Central memory CD8-positive, alpha-beta T cell (primary cell): ENCODE measurements around the gene STT3B.
"Not testable (repeated sequence)": the region's sequence is repeated elsewhere in the genome, so short reads cannot be mapped to it uniquely, and the experiment has no call there.

ENCODE experiments used
- ATAC-seq: fragments of 150-1000 bp; cut with Tn5 transposase; replicated peaks from 2 replicates; pipeline ENCODE4 v1.10.0; 2022; ENCODE audit warnings: mild to moderate bottlenecking, moderate FRiP score, moderate number of reproducible peaks; ENCODE audit not compliant: poor library complexity, severe bottlenecking; ENCODE audit errors: extremely low read depth
- DNase-seq, 2 donors: peaks; one replicate each; pipeline ENCODE4 v3.0.0; 2021; ENCODE audit warnings: low spot score in 2 of 2
- H3K27ac Mint-ChIP-seq: one replicate; pipeline ENCODE4 v1.8.0; 2022; ENCODE audit warnings: low read depth, mild to moderate bottlenecking, moderate library complexity, mixed read lengths
- H3K27me3 Mint-ChIP-seq: one replicate; pipeline ENCODE4 v1.8.0; 2022; ENCODE audit warnings: mixed read lengths
- H3K36me3 Mint-ChIP-seq: one replicate; pipeline ENCODE4 v1.8.0; 2022; ENCODE audit warnings: mild to moderate bottlenecking, moderate library complexity, mixed read lengths; ENCODE audit not compliant: insufficient read depth
- H3K4me1 Mint-ChIP-seq: one replicate; pipeline ENCODE4 v1.8.0; 2022; ENCODE audit warnings: mixed read lengths
- H3K4me3 Mint-ChIP-seq: one replicate; pipeline ENCODE4 v1.8.0; 2022; ENCODE audit warnings: mild to moderate bottlenecking, moderate library complexity, mixed read lengths
- H3K9me3 Mint-ChIP-seq: one replicate; pipeline ENCODE4 v1.8.0; 2022; ENCODE audit warnings: mixed read lengths

STT3B gene

GRCh38 chr3:31504230-31504629 is 28.5 kb upstream of the STT3B start:
- Mint-ChIP-seq H3K9me3 (no peaks in the 10 kb centered on the region), H3K27me3 (no peaks in the 10 kb centered on the region), H3K36me3 (no peaks in the 10 kb centered on the region), H3K4me1 (peaks cover 52% of the 10 kb centered on the region), H3K27ac (no peak overlapping the region), H3K4me3 (no peak overlapping the region)
- DNase-seq: no peak
- ATAC-seq: no peak

GRCh38 chr3:31505371-31506048 is 27.2 kb upstream of the STT3B start:
- DNase-seq (no peak), ATAC-seq (no peak)
- peaks cover 58% of the 10 kb centered on the region for H3K4me1 Mint-ChIP-seq
- no peak overlapping the region for H3K4me3 Mint-ChIP-seq
- H3K27me3 Mint-ChIP-seq: no peaks in the 10 kb centered on the region
- H3K36me3 Mint-ChIP-seq: no peaks in the 10 kb centered on the region
- no peak overlapping the region for H3K27ac Mint-ChIP-seq
- H3K9me3 Mint-ChIP-seq: no peaks in the 10 kb centered on the region

- not testable (repeated sequence) for ATAC-seq
- H3K4me1 Mint-ChIP-seq: peaks cover 58% of the 10 kb centered on the region
Observed at GRCh38 chr3:31506515-31506914, 26.2 kb upstream of the STT3B start.

GRCh38 chr3:31508452-31509146 is 24.1 kb upstream of the STT3B start:
- H3K36me3 Mint-ChIP-seq: no peaks in the 10 kb centered on the region
- no peaks in the 10 kb centered on the region for H3K27me3 Mint-ChIP-seq
- H3K27ac Mint-ChIP-seq: peak overlapping the region; percentile 67
- peaks cover 39% of the 10 kb centered on the region for H3K4me1 Mint-ChIP-seq
- no peak for ATAC-seq
- H3K4me3 Mint-ChIP-seq: no peak overlapping the region
- no peaks in the 10 kb centered on the region for H3K9me3 Mint-ChIP-seq
- DNase-seq: no peak

More at GRCh38 chr3:31506515-31506914, 26.2 kb upstream of the STT3B start:
- not testable (repeated sequence) for DNase-seq, H3K27ac Mint-ChIP-seq, H3K4me3 Mint-ChIP-seq, H3K36me3 Mint-ChIP-seq, H3K9me3 Mint-ChIP-seq, H3K27me3 Mint-ChIP-seq

GRCh38 chr3:31509147-31509728 is 23.5 kb upstream of the STT3B start:
- H3K27ac Mint-ChIP-seq: peak overlapping the region; percentile 67
- peaks cover 36% of the 10 kb centered on the region for H3K4me1 Mint-ChIP-seq
- H3K36me3 Mint-ChIP-seq: no peaks in the 10 kb centered on the region
- peak; percentile 28 for ATAC-seq
- no peaks in the 10 kb centered on the region for H3K9me3 Mint-ChIP-seq
- no peak overlapping the region for H3K4me3 Mint-ChIP-seq
- DNase-seq: no peak
- no peaks in the 10 kb centered on the region for H3K27me3 Mint-ChIP-seq

- Mint-ChIP-seq H3K9me3 (no peaks in the 10 kb centered on the region), H3K4me3 (no peak overlapping the region), H3K27ac (no peak overlapping the region), H3K36me3 (no peaks in the 10 kb centered on the region), H3K27me3 (no peaks in the 10 kb centered on the region), H3K4me1 (peaks cover 3% of the 10 kb centered on the region)
- no peak for ATAC-seq
- no peak for DNase-seq
Observed at GRCh38 chr3:31514570-31514969, 18.2 kb upstream of the STT3B start.

- Mint-ChIP-seq H3K36me3 (no peaks in the 10 kb centered on the region), H3K4me3 (no peak overlapping the region), H3K27ac (no peak overlapping the region), H3K27me3 (no peaks in the 10 kb centered on the region), H3K4me1 (no peaks in the 10 kb centered on the region), H3K9me3 (no peaks in the 10 kb centered on the region)
- ATAC-seq (no peak), DNase-seq (no peak)
Observed at GRCh38 chr3:31515486-31516284, 17.0 kb upstream of the STT3B start.

- H3K4me1 Mint-ChIP-seq: peaks cover 3% of the 10 kb centered on the region
- H3K27me3 Mint-ChIP-seq: no peaks in the 10 kb centered on the region
- no peak for ATAC-seq
- H3K36me3 Mint-ChIP-seq: peaks cover 2% of the 10 kb centered on the region
- DNase-seq: no peak
- H3K9me3 Mint-ChIP-seq: no peaks in the 10 kb centered on the region
- no peak overlapping the region for H3K4me3 Mint-ChIP-seq
- H3K27ac Mint-ChIP-seq: no peak overlapping the region
Observed at GRCh38 chr3:31516757-31517156, 16.0 kb upstream of the STT3B start.

- ATAC-seq (no peak), DNase-seq (no peak)
- Mint-ChIP-seq H3K27ac (peak overlapping the region; percentile 12), H3K36me3 (peaks cover 2% of the 10 kb centered on the region), H3K9me3 (no peaks in the 10 kb centered on the region), H3K4me1 (peaks cover 11% of the 10 kb centered on the region), H3K27me3 (no peaks in the 10 kb centered on the region), H3K4me3 (no peak overlapping the region)
Observed at GRCh38 chr3:31521468-31521867, 11.3 kb upstream of the STT3B start.

GRCh38 chr3:31522152-31522551 is 10.6 kb upstream of the STT3B start:
- peak overlapping the region; percentile 12 for H3K27ac Mint-ChIP-seq
- no peaks in the 10 kb centered on the region for H3K9me3 Mint-ChIP-seq
- H3K36me3 Mint-ChIP-seq: peaks cover 2% of the 10 kb centered on the region
- H3K4me3 Mint-ChIP-seq: no peak overlapping the region
- peaks cover 11% of the 10 kb centered on the region for H3K4me1 Mint-ChIP-seq
- H3K27me3 Mint-ChIP-seq: no peaks in the 10 kb centered on the region
- ATAC-seq: peak; percentile 95
- DNase-seq: peak in 1 of 2 donors; percentile 20

GRCh38 chr3:31523543-31523942 is 9.2 kb upstream of the STT3B start:
- DNase-seq: no peak
- Mint-ChIP-seq H3K27me3 (no peaks in the 10 kb centered on the region), H3K4me3 (no peak overlapping the region), H3K27ac (no peak overlapping the region), H3K4me1 (peaks cover 11% of the 10 kb centered on the region), H3K9me3 (no peaks in the 10 kb centered on the region), H3K36me3 (peaks cover 2% of the 10 kb centered on the region)
- ATAC-seq: no peak

GRCh38 chr3:31525532-31525931 is 7.2 kb upstream of the STT3B start:
- DNase-seq (no peak), ATAC-seq (no peak)
- H3K4me3 Mint-ChIP-seq: no peak overlapping the region
- H3K27ac Mint-ChIP-seq: no peak overlapping the region
- H3K4me1 Mint-ChIP-seq: peaks cover 11% of the 10 kb centered on the region
- no peaks in the 10 kb centered on the region for H3K27me3 Mint-ChIP-seq
- H3K36me3 Mint-ChIP-seq: peaks cover 2% of the 10 kb centered on the region
- H3K9me3 Mint-ChIP-seq: no peaks in the 10 kb centered on the region
